Gastroesophageal sphincter (tissue), 4 donors: ENCODE results near the gene LTBP1. TPM values are rescaled to one million over a fixed set of nuclear protein-coding genes. Genes with fewer than 3 reads are reported as not detected.

Experiments used
- ATAC-seq: fragments of 150-250 bp; one replicate; pipeline ENCODE4 v1.9.1; 2016; ENCODE audit warnings: mild to moderate bottlenecking, moderate library complexity
- H3K27ac ChIP-seq, 4 donors: fragments of 200-600 bp; sonication (generic) in 3 of 4; 1 replicate in 3 of 4; 2 replicates in 1 of 4; pipeline ENCODE4 v1.5.1; 2016 to 2019
- H3K27me3 ChIP-seq: fragments of 200-600 bp; sonication (generic); one replicate; pipeline ENCODE4 v1.5.1; 2019
- H3K36me3 ChIP-seq, 2 donors: fragments of 200-600 bp; sonication (generic); one replicate each; pipeline ENCODE4 v1.5.1; 2019; ENCODE audit warnings: control low read depth in 1 of 2
- H3K4me1 ChIP-seq, 3 donors: fragments of 200-600 bp; sonication (generic); 1 replicate in 2 of 3; 2 replicates in 1 of 3; pipeline ENCODE4 v1.5.1; 2016 to 2019; ENCODE audit warnings: control low read depth in 2 of 3
- H3K4me3 ChIP-seq, 2 donors: fragments of 200-600 bp; sonication (generic); one replicate each; pipeline ENCODE4 v1.5.1; 2019; ENCODE audit warnings: mild to moderate bottlenecking in 1 of 2, moderate library complexity in 1 of 2
- H3K9me3 ChIP-seq, 3 donors: fragments of 200-600 bp; sonication (generic); one replicate each; pipeline ENCODE4 v1.5.1; 2017 to 2019; ENCODE audit warnings: control low read depth in 2 of 3
- EP300 ChIP-seq: sonication (generic); formaldehyde crosslinking; IDR thresholded peaks from one replicate; pipeline ENCODE4 v1.6.1; 2017; ENCODE audit warnings: antibody characterized with exemption, mild to moderate bottlenecking
- POLR2A ChIP-seq, 2 donors: fragments of 450-650 bp; IDR thresholded peaks; one replicate each; pipeline ENCODE4 v1.6.1; 2017; ENCODE audit warnings: antibody characterized with exemption in 2 of 2, mild to moderate bottlenecking in 2 of 2, moderate library complexity in 1 of 2
- POLR2AphosphoS5 ChIP-seq: sonication (generic); formaldehyde crosslinking; IDR thresholded peaks from one replicate; pipeline ENCODE4 v1.6.1; 2017; ENCODE audit warnings: antibody characterized with exemption
- WGBS, 2 donors: methylation state at CpG; one replicate each; pipeline ENCODE4 v1.1.5; 2018; ENCODE audit warnings: low coverage in 1 of 2; 5-methylcytosine and 5-hydroxymethylcytosine counted together
- total RNA-seq, 4 donors: library from RNA; depleted of rRNA; stranded (reverse); fragments of >200 nt; gene quantifications; one replicate each; pipeline ENCODE4 v1.1.0, GENCODE V29; 2016
- TF ChIP-seq, protein P1 (sequence below), 4 experiments: fragments of 200-600 bp in 2 of 4; fragments of 450-650 bp in 2 of 4; sonication (generic) in 1 of 4; IDR thresholded peaks; one replicate each; pipeline ENCODE4 v1.5.1; 2017 to 2019; ENCODE audit warnings: antibody characterized with exemption in 4 of 4, mild to moderate bottlenecking in 2 of 4, moderate library complexity in 2 of 4

Gene LTBP1
- total RNA-seq, 4 donors from 2014 or later, result 238 to 493 (median 378) TPM

DNA sequence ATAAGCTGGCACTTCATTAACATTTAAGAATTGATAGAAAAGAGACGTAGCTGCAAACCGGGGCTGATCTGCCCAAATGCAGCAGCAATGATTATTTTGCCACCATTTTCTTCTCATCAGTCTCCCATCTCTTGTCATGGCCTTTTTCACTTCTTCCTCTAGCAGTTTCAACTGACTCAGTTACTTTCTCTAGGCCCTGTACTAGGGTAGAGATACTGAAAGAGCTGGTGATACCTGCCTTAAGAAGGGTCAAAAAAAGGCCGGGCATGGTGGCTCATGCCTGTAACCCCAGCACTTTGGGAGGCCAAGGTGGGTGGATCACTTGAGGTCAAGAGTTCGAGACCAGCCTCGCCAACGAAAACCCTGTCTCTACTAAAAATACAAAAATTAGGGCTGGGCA lies 127.4 kb downstream of the LTBP1 start:
- Histone ChIP-seq H3K27ac (no peak overlapping the region), H3K27me3 (no peaks in the 10 kb centered on the region), H3K36me3 (no peaks in the 10 kb centered on the region), H3K4me3 (no peak overlapping the region), H3K9me3 (no peaks in the 10 kb centered on the region), H3K4me1 (peaks cover 0 to 30% (median 3%) of the 10 kb centered on the region in 3 donors)
- WGBS, 2 donors, result 79 to 92% methylated on average over 2 to 4 of the region's 6 CpGs
- ATAC-seq, result no peak
- TF ChIP-seq POLR2A (IDR thresholded peaks at IDR 0.05) (no peak), POLR2AphosphoS5 (no peak), EP300 (no peak)
- TF ChIP-seq, protein P1, sequence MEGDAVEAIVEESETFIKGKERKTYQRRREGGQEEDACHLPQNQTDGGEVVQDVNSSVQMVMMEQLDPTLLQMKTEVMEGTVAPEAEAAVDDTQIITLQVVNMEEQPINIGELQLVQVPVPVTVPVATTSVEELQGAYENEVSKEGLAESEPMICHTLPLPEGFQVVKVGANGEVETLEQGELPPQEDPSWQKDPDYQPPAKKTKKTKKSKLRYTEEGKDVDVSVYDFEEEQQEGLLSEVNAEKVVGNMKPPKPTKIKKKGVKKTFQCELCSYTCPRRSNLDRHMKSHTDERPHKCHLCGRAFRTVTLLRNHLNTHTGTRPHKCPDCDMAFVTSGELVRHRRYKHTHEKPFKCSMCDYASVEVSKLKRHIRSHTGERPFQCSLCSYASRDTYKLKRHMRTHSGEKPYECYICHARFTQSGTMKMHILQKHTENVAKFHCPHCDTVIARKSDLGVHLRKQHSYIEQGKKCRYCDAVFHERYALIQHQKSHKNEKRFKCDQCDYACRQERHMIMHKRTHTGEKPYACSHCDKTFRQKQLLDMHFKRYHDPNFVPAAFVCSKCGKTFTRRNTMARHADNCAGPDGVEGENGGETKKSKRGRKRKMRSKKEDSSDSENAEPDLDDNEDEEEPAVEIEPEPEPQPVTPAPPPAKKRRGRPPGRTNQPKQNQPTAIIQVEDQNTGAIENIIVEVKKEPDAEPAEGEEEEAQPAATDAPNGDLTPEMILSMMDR (IDR thresholded peaks at IDR 0.05), result no peak

DNA sequence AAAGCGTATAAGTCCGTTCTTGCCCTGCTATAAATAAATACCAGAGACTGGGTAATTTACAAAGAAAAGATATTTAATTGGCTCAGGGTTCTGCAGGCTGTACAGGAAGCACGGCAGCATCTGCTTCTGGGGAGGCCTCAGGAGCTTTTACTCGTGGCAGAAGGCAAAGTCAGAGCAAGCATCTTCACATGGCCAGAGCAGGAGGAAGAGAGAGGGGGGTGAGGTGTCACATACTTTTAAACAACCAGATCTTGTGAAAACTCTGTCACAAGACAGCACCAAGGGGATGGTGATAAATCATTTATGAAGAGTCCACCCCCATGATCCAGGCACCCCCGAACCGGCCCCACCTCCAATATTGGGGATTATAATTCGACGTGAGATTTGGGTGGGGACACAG lies 130.6 kb downstream of the LTBP1 start:
- H3K4me1 ChIP-seq, result peaks cover 0 to 9% (median 0%) of the 10 kb centered on the region in 3 donors
- no peak overlapping the region for H3K27ac ChIP-seq
- ATAC-seq, result no peak
- no peaks in the 10 kb centered on the region for H3K27me3 ChIP-seq
- H3K4me3 ChIP-seq, result no peak overlapping the region
- TF ChIP-seq EP300, result no peak
- TF ChIP-seq, protein P1 (IDR thresholded peaks at IDR 0.05), result no peak
- no peaks in the 10 kb centered on the region for H3K9me3 ChIP-seq
- no peaks in the 10 kb centered on the region for H3K36me3 ChIP-seq
- WGBS, 2 donors, result 59 to 71% methylated on average over 7 to 8 of the region's 8 CpGs

DNA sequence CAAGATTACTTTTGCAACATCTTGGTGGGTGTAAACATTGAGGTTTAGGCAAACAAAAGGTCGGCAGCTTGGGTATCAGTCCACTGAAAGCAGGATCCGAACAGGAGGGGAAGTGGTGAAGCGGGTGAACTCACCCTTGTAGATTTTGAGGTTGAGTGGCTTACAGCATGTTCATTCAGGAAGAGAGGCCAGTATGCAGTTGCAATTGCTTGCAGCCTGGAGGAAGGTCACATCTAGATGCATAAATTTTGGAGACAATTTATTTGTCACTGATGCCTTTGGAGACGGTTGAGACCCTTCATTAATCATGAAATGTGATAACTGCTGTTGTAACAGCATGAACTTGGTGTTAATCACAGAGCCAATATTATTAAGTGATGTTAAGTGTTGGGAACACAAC lies 131.1 kb downstream of the LTBP1 start:
- H3K4me1 ChIP-seq, result peaks cover 0 to 9% (median 0%) of the 10 kb centered on the region in 3 donors
- H3K36me3 ChIP-seq, result no peaks in the 10 kb centered on the region
- no peak for TF ChIP-seq POLR2AphosphoS5
- TF ChIP-seq EP300, result no peak
- no peak for TF ChIP-seq POLR2A (IDR thresholded peaks at IDR 0.05)
- TF ChIP-seq, protein P1 (IDR thresholded peaks at IDR 0.05), result no peak
- no peaks in the 10 kb centered on the region for H3K9me3 ChIP-seq
- ATAC-seq, result no peak
- no peaks in the 10 kb centered on the region for H3K27me3 ChIP-seq
- no peak overlapping the region for H3K27ac ChIP-seq
- WGBS, 2 donors, result 67 to 68% methylated on average over 4 of the region's 4 CpGs
- H3K4me3 ChIP-seq, result no peak overlapping the region

DNA sequence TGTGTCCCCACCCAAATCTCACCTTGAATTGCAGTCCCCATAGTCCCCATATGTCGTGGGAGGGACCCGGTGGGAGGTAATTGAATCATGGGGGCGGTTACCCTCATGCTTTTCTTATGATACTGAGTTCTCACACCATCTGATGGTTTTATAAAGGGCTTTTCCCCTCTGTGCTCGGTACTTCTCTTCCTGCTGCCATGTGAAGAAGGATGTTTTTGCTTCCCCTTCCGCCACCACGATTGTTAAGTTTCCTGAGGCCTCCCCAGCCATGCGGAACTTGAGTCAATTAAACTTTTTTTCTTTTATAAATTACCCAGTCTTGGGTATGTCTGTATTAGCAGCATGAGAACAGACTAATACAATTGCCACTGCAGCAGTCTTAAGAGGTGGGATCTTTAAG lies 134.9 kb downstream of the LTBP1 start:
- no peaks in the 10 kb centered on the region for H3K27me3 ChIP-seq
- no peak overlapping the region for H3K27ac ChIP-seq
- no peaks in the 10 kb centered on the region for H3K36me3 ChIP-seq
- no peak for ATAC-seq
- H3K4me3 ChIP-seq, result no peak overlapping the region
- no peaks in the 10 kb centered on the region for H3K9me3 ChIP-seq
- WGBS, 2 donors, result 65 to 84% methylated on average over 4 to 6 of the region's 7 CpGs
- TF ChIP-seq POLR2A (IDR thresholded peaks at IDR 0.05) (no peak), EP300 (no peak), POLR2AphosphoS5 (no peak)
- TF ChIP-seq, protein P1 (IDR thresholded peaks at IDR 0.05), result no peak
- H3K4me1 ChIP-seq, result peaks cover 3 to 32% (median 4%) of the 10 kb centered on the region in 3 donors

DNA sequence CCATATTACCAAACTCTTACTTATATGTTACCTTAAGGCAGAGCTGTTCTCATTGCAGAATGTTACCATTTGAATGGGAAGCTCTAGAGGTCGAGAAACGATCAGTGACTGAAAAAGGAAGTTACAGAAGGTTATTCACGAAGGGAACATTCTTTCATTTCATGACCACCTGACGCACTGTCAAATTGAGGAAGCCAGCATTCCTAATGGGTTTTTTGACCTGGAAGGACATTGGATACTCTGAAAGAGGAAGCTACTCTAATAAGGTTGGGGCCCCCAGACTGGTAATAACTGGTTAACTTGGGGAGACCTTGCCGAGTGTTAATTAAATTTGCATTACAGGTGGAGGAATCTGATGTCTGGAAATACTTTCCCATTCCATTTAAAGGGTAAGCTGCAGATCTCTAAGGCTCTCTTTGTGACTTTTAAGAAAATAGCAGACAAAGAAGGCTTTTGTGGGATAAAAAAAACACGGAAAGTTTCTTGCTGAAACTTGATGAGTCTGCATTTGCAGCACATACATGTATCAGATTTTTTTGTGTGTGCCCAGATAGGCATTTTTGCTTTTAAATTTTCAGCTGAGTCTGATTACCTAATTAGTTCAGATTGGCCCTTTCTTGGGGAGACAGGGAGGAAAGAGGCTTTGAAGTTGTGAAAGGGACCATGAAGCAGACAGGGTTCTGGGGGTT lies 137.1 kb downstream of the LTBP1 start:
- ATAC-seq, result no peak
- Histone ChIP-seq H3K9me3 (no peaks in the 10 kb centered on the region), H3K27me3 (no peaks in the 10 kb centered on the region), H3K36me3 (no peaks in the 10 kb centered on the region), H3K4me3 (no peak overlapping the region), H3K4me1 (peaks cover 3 to 33% (median 4%) of the 10 kb centered on the region in 3 donors), H3K27ac (no peak overlapping the region)
- TF ChIP-seq, protein P1 (IDR thresholded peaks at IDR 0.05), result no peak
- no peak for TF ChIP-seq POLR2AphosphoS5
- TF ChIP-seq EP300, result no peak
- no peak for TF ChIP-seq POLR2A (IDR thresholded peaks at IDR 0.05)
- 79 to 82% methylated on average over 5 of the region's 6 CpGs for WGBS, 2 donors
